HCT116 (cell line): ENCODE results near the gene ZC3HAV1. TPM values are rescaled to one million over a fixed set of nuclear protein-coding genes. Genes with fewer than 3 reads are reported as not detected.

ENCODE experiments used
- ATAC-seq: fragments of 200-7000 bp; cut with Tn5 transposase; 2 replicates; pipeline ENCODE4 v1.9.1; 2020; ENCODE audit warnings: mild to moderate bottlenecking, moderate library complexity
- BruUV-seq: library from RNA; stranded (reverse); fragments of 400-500 nt; replicated peaks from 2 replicates; lab custom pipeline; 2021; lab: Mats Ljungman, UMichigan
- CTCF ChIA-PET: fragments of 300-600 bp; sonication (Branson Sonifier 250); formaldehyde crosslinking; loops from one replicate; lab custom pipeline; 2021; ENCODE audit warnings: antibody characterized with exemption; lab: Charles Lee
- POLR2A ChIA-PET: fragments of 300-600, 350-600 bp; sonication (Branson Sonifier 250); formaldehyde crosslinking; loops from one replicate; lab custom pipeline; 2021; ENCODE audit warnings: antibody characterized with exemption; lab: Charles Lee
- RAD21 ChIA-PET, 2 experiments: fragments of 300-600 bp; sonication (Branson Sonifier 250); formaldehyde crosslinking; loops; one replicate each; lab custom pipeline; 2023; ENCODE audit warnings: low total read pairs in 2 of 2; ENCODE audit not compliant: uncharacterized antibody in 2 of 2, unreplicated experiment in 2 of 2, low non-redundant PET in 1 of 2; lab: Charles Lee
- DNase-seq: peaks from one replicate; pipeline ENCODE4 v3.0.0-alpha.2; 2010; ENCODE audit warnings: low read depth, low spot score
- H2AFZ ChIP-seq: fragments of 200-600 bp; shearing (Covaris generic), sonication (generic); 2 replicates; pipeline ENCODE4 v1.6.1; 2017; ENCODE audit warnings: low read depth, mixed run types, mixed read lengths, antibody characterized with exemption, low read length; ENCODE audit not compliant: poor library complexity, severe bottlenecking
- H3K27ac ChIP-seq: 2 replicates; pipeline ENCODE4 v1.5.1; 2012; ENCODE audit warnings: low read depth, low read length
- H3K27me3 ChIP-seq: fragments of 200-600 bp; sonication (generic); 2 replicates; pipeline ENCODE4 v1.6.1; 2016; ENCODE audit warnings: mixed run types, low read length, mixed read lengths; ENCODE audit not compliant: insufficient read depth
- H3K36me3 ChIP-seq, 2 experiments: fragments of 200-500 bp in 1 of 2; fragments of 200-600 bp in 1 of 2; sonication (Bioruptor generic) in 1 of 2; sonication (generic) in 1 of 2; 2 replicates each; pipeline versions ENCODE4 v1.5.1 to v1.6.1; 2014 to 2016; ENCODE audit warnings: low read length in 2 of 2, inconsistent platforms in 1 of 2, mixed read lengths in 1 of 2, mixed run types in 1 of 2; ENCODE audit not compliant: insufficient read depth in 2 of 2, control insufficient read depth in 1 of 2
- H3K4me1 ChIP-seq, 2 experiments: fragments of 200-600 bp in 1 of 2; sonication (generic) in 1 of 2; 2 replicates each; pipeline versions ENCODE4 v1.5.1 to v1.6.1; 2012 to 2017; ENCODE audit warnings: low read length in 2 of 2, inconsistent platforms in 1 of 2, mild to moderate bottlenecking in 1 of 2, mixed read lengths in 1 of 2, mixed run types in 1 of 2, moderate library complexity in 1 of 2; ENCODE audit not compliant: insufficient read depth in 2 of 2, control insufficient read depth in 1 of 2
- H3K4me2 ChIP-seq: fragments of 200-600 bp; sonication (generic); 2 replicates; pipeline ENCODE4 v1.6.1; 2017; ENCODE audit warnings: mixed run types, low read length, mixed read lengths
- H3K4me3 ChIP-seq, 2 experiments: fragments of 200-600 bp in 1 of 2; sonication (generic) in 1 of 2; replicated peaks in 1 of 2; 2 replicates each; pipeline ENCODE4 v1.5.1; 2011 to 2016; ENCODE audit warnings: low read length in 2 of 2, control low read depth in 1 of 2, low read depth in 1 of 2, mild to moderate bottlenecking in 1 of 2, mixed read lengths in 1 of 2, mixed run types in 1 of 2
- H3K79me2 ChIP-seq: fragments of 200-600 bp; sonication (generic); 2 replicates; pipeline ENCODE4 v1.6.1; 2017; ENCODE audit warnings: mild to moderate bottlenecking, mixed run types, low read length, moderate library complexity, mixed read lengths; ENCODE audit not compliant: insufficient read depth
- H3K9ac ChIP-seq: fragments of 200-600 bp; sonication (generic); 2 replicates; pipeline ENCODE4 v1.6.1; 2016; ENCODE audit warnings: low read length, mixed read lengths
- H3K9me2 ChIP-seq: fragments of 200-600 bp; sonication (generic), shearing (Covaris generic); 2 replicates; pipeline ENCODE4 v1.6.1; 2017; ENCODE audit warnings: mixed run types, mild to moderate bottlenecking, moderate library complexity; ENCODE audit not compliant: insufficient read depth
- H3K9me3 ChIP-seq, 2 experiments: fragments of 200-500 bp in 1 of 2; fragments of 200-600 bp in 1 of 2; sonication (Bioruptor generic) in 1 of 2; sonication (generic) in 1 of 2; 2 replicates each; pipeline ENCODE4 v1.6.1; 2014 to 2017; ENCODE audit warnings: low read length in 2 of 2, mixed read lengths in 2 of 2, inconsistent platforms in 1 of 2, low read depth in 1 of 2, mild to moderate bottlenecking in 1 of 2, mixed run types in 1 of 2, moderate library complexity in 1 of 2; ENCODE audit not compliant: control insufficient read depth in 1 of 2, insufficient read depth in 1 of 2
- H4K20me1 ChIP-seq: fragments of 200-600 bp; sonication (generic), shearing (Covaris generic); 2 replicates; pipeline ENCODE4 v1.6.1; 2017; ENCODE audit warnings: mixed run types, mild to moderate bottlenecking, moderate library complexity; ENCODE audit not compliant: insufficient read depth
- CBX3 ChIP-seq: IDR thresholded peaks from 2 replicates; pipeline ENCODE4 v1.6.1; 2012; ENCODE audit warnings: low read depth
- CEBPB ChIP-seq: IDR thresholded peaks from 2 replicates; pipeline ENCODE4 v1.6.1; 2012; ENCODE audit warnings: low read depth
- CTCF ChIP-seq, 3 experiments: fragments of 200-600 bp in 1 of 3; sonication (generic) in 1 of 3; IDR thresholded peaks in 2 of 3; conservative IDR thresholded peaks in 1 of 3; 2 replicates each; pipeline ENCODE4 v1.5.1; 2012 to 2017; ENCODE audit warnings: low read depth in 2 of 3, low read length in 2 of 3, antibody characterized with exemption in 1 of 3, borderline replicate concordance in 1 of 3, control low read depth in 1 of 3, mild to moderate bottlenecking in 1 of 3, mixed read lengths in 1 of 3, mixed run types in 1 of 3, moderate library complexity in 1 of 3; ENCODE audit not compliant: insufficient read depth in 1 of 3
- EGR1 ChIP-seq: IDR thresholded peaks from 2 replicates; pipeline ENCODE4 v1.6.1; 2012; ENCODE audit warnings: low read depth
- EZH2 ChIP-seq: fragments of 200-600 bp; sonication (generic); IDR thresholded peaks from 2 replicates; pipeline ENCODE4 v1.6.1; 2017; ENCODE audit warnings: antibody characterized with exemption, mixed run types
- EZH2phosphoT487 ChIP-seq: fragments of 200-600 bp; IDR thresholded peaks from 2 replicates; pipeline ENCODE4 v1.6.1; 2018; ENCODE audit warnings: antibody characterized with exemption, borderline replicate concordance
- POLR2A ChIP-seq: IDR thresholded peaks from 2 replicates; pipeline ENCODE4 v1.7.0; 2011; ENCODE audit warnings: borderline replicate concordance; ENCODE audit not compliant: insufficient read depth, insufficient read length; ENCODE audit errors: extremely low read depth
- POLR2AphosphoS5 ChIP-seq: IDR thresholded peaks from 2 replicates; pipeline ENCODE4 v1.6.1; 2011; ENCODE audit warnings: mild to moderate bottlenecking, low read depth, low read length, moderate library complexity
- RAD21 ChIP-seq: IDR thresholded peaks from 2 replicates; pipeline ENCODE4 v1.6.1; 2012; ENCODE audit warnings: low read depth, mild to moderate bottlenecking
- SIN3A ChIP-seq: IDR thresholded peaks from 2 replicates; pipeline ENCODE4 v1.6.1; 2012; ENCODE audit warnings: low read depth
- TCF7L2 ChIP-seq: IDR thresholded peaks from 2 replicates; pipeline ENCODE4 v1.7.0; 2011; ENCODE audit warnings: borderline replicate concordance, inconsistent platforms; ENCODE audit not compliant: insufficient read depth, insufficient read length; ENCODE audit errors: extremely low read depth
- ZNF274 ChIP-seq: fragments of 200-500 bp; sonication (Bioruptor generic); IDR thresholded peaks from 2 replicates; pipeline ENCODE4 v1.6.1; 2014; ENCODE audit warnings: mild to moderate bottlenecking, low read depth, low read length, inconsistent platforms
- intact Hi-C: fragments of 100-400 bp; cut with micrococcal nuclease; formaldehyde crosslinking; loops from 2 replicates; pipeline ENCODE4 v1.10.0; 2022
- total RNA-seq: library from RNA; stranded (reverse); gene quantifications from one replicate; pipeline ENCODE4 v1.2.1, GENCODE V29; 2021; ENCODE audit not compliant: unreplicated experiment

The ZC3HAV1 gene
- total RNA-seq, 1 experiment from 2014 or later = 23.7 TPM

- Histone ChIP-seq H3K4me3 (no peak overlapping the region), H3K9ac (no peak overlapping the region), H3K79me2 (peaks cover 19% of the 10 kb centered on the region), H3K4me1 (no peaks in the 10 kb centered on the region), H2AFZ (no peak overlapping the region), H3K36me3 (peaks cover 8 to 37% of the 10 kb centered on the region in 2 experiments; a peak in 2 of 4 replicates), H3K27ac (no peak overlapping the region), H3K4me2 (no peak overlapping the region), H4K20me1 (no peaks in the 10 kb centered on the region), H3K9me3 (no peaks in the 10 kb centered on the region), H3K27me3 (no peaks in the 10 kb centered on the region), H3K9me2 (no peaks in the 10 kb centered on the region)
- no TSS peak for BruUV-seq
- CTCF ChIA-PET = no interaction called here
- DNase-seq = no peak
- POLR2A ChIA-PET = no interaction called here
- TF ChIP-seq ZNF274 (no peak), CTCF (IDR thresholded peaks at IDR 0.05 in 2 of 3, conservative IDR thresholded peaks at IDR 0.05 in 1 of 3; ENCODE audit: borderline replicate concordance in 1 of 3, insufficient read depth in 1 of 3, low read depth in 2 of 3, low read length in 2 of 3) (no peak), EGR1 (no peak), CEBPB (no peak), POLR2A (no peak), SIN3A (no peak), CBX3 (no peak), TCF7L2 (no peak), RAD21 (no peak), POLR2AphosphoS5 (no peak), EZH2 (no peak), EZH2phosphoT487 (no peak)
- RAD21 ChIA-PET = no interaction called here
- no peak for ATAC-seq
- intact Hi-C loops = no loop called here
These were observed 21.3 kb downstream of the ZC3HAV1 start for GRCh38 chr7:139088268-139088667.
